H9 (cell line): ENCODE data around the gene PROCA1. TPM values are rescaled to one million over a fixed set of nuclear protein-coding genes. Genes with fewer than 3 reads are reported as not detected.

Source experiments
- DNase-seq: peaks from one replicate; pipeline ENCODE4 v3.0.0-alpha.2; 2017
- H2AFZ ChIP-seq: one replicate; pipeline ENCODE4 v1.6.1; 2013; ENCODE audit warnings: mild to moderate bottlenecking, low read length, control low read depth, moderate library complexity
- H2AK5ac ChIP-seq: 2 replicates; pipeline ENCODE4 v1.6.1; 2013; ENCODE audit warnings: low read length, control low read depth, mixed read lengths; ENCODE audit not compliant: insufficient read length
- H2BK120ac ChIP-seq: one replicate; pipeline ENCODE4 v1.6.1; 2013; ENCODE audit warnings: low read depth, mild to moderate bottlenecking, low read length, control low read depth, inconsistent platforms; ENCODE audit not compliant: poor library complexity, severe bottlenecking
- H2BK12ac ChIP-seq: 2 replicates; pipeline ENCODE4 v1.6.1; 2013; ENCODE audit warnings: low read length, control low read depth, mixed read lengths, low read depth; ENCODE audit not compliant: insufficient read length
- H2BK15ac ChIP-seq: 2 replicates; pipeline ENCODE4 v1.6.1; 2013; ENCODE audit warnings: low read depth, low read length, control low read depth
- H2BK20ac ChIP-seq: one replicate; pipeline ENCODE4 v1.6.1; 2013; ENCODE audit warnings: low read depth, mild to moderate bottlenecking, low read length, control low read depth, inconsistent platforms; ENCODE audit not compliant: poor library complexity, severe bottlenecking
- H2BK5ac ChIP-seq: 2 replicates; pipeline ENCODE4 v1.6.1; 2013; ENCODE audit warnings: low read length, control low read depth, mixed read lengths; ENCODE audit not compliant: insufficient read length
- H3K14ac ChIP-seq: 2 replicates; pipeline ENCODE4 v1.6.1; 2013; ENCODE audit warnings: low read length, control low read depth; ENCODE audit not compliant: insufficient read depth
- H3K18ac ChIP-seq: 2 replicates; pipeline ENCODE4 v1.6.1; 2013; ENCODE audit warnings: low read depth, mild to moderate bottlenecking, mixed read lengths, low read length, control low read depth; ENCODE audit not compliant: insufficient read length
- H3K23ac ChIP-seq: 2 replicates; pipeline ENCODE4 v1.6.1; 2013; ENCODE audit warnings: low read length, control low read depth, mixed read lengths, low read depth; ENCODE audit not compliant: insufficient read length
- H3K23me2 ChIP-seq: 2 replicates; pipeline ENCODE4 v1.6.1; 2013; ENCODE audit warnings: low read depth, mild to moderate bottlenecking, mixed read lengths, low read length, control low read depth; ENCODE audit not compliant: insufficient read length, poor library complexity, severe bottlenecking
- H3K27ac ChIP-seq: 2 replicates; pipeline ENCODE4 v1.5.1; 2013; ENCODE audit warnings: low read length, control low read depth, mixed read lengths, low read depth; ENCODE audit not compliant: insufficient read length
- H3K27me3 ChIP-seq: 2 replicates; pipeline ENCODE4 v1.6.1; 2013; ENCODE audit warnings: low read length, control low read depth, inconsistent platforms; ENCODE audit not compliant: insufficient read depth
- H3K4ac ChIP-seq: 2 replicates; pipeline ENCODE4 v1.6.1; 2013; ENCODE audit warnings: low read depth, mild to moderate bottlenecking, control low read depth, inconsistent platforms, low read length, moderate library complexity
- H3K4me1 ChIP-seq: 2 replicates; pipeline ENCODE4 v1.6.1; 2013; ENCODE audit warnings: low read length, control low read depth, inconsistent platforms; ENCODE audit not compliant: insufficient read depth
- H3K4me2 ChIP-seq: 2 replicates; pipeline ENCODE4 v1.6.1; 2013; ENCODE audit warnings: low read length, control low read depth, mixed read lengths; ENCODE audit not compliant: insufficient read length, insufficient read depth
- H3K56ac ChIP-seq: 2 replicates; pipeline ENCODE4 v1.6.1; 2013; ENCODE audit warnings: low read depth, mild to moderate bottlenecking, mixed read lengths, low read length, control low read depth; ENCODE audit not compliant: insufficient read length
- H3K79me1 ChIP-seq: 2 replicates; pipeline ENCODE4 v1.6.1; 2013; ENCODE audit warnings: low read depth, mild to moderate bottlenecking, moderate library complexity, low read length, control low read depth, inconsistent platforms; ENCODE audit not compliant: insufficient read depth, poor library complexity, severe bottlenecking
- H3K79me2 ChIP-seq: 2 replicates; pipeline ENCODE4 v1.6.1; 2013; ENCODE audit warnings: low read length, control low read depth, inconsistent platforms; ENCODE audit not compliant: insufficient read depth
- H3K9ac ChIP-seq: 2 replicates; pipeline ENCODE4 v1.6.1; 2013; ENCODE audit warnings: low read length, control low read depth, mixed read lengths; ENCODE audit not compliant: insufficient read length; ENCODE audit errors: extremely low read depth
- H3K9me3 ChIP-seq: one replicate; pipeline ENCODE4 v1.6.1; 2013; ENCODE audit warnings: low read depth, low read length, inconsistent platforms; ENCODE audit not compliant: control insufficient read depth
- H3T11ph ChIP-seq: one replicate; pipeline ENCODE4 v1.6.1; 2013; ENCODE audit warnings: mild to moderate bottlenecking, low read length, control low read depth, inconsistent platforms
- H4K20me1 ChIP-seq: one replicate; pipeline ENCODE4 v1.6.1; 2013; ENCODE audit not compliant: control insufficient read depth, insufficient read length, insufficient read depth
- H4K5ac ChIP-seq: 2 replicates; pipeline ENCODE4 v1.6.1; 2013; ENCODE audit warnings: low read depth, mild to moderate bottlenecking, mixed read lengths, low read length, control low read depth; ENCODE audit not compliant: insufficient read length
- H4K8ac ChIP-seq: replicated peaks from 2 replicates; pipeline ENCODE4 v1.6.1; 2013; ENCODE audit warnings: low read length, control low read depth, mixed read lengths, low read depth; ENCODE audit not compliant: insufficient read length
- H4K91ac ChIP-seq: 2 replicates; pipeline ENCODE4 v1.6.1; 2013; ENCODE audit warnings: low read depth, mild to moderate bottlenecking, moderate library complexity, mixed read lengths, low read length, control low read depth; ENCODE audit not compliant: insufficient read length
- H3K27ac Mint-ChIP-seq, 3 experiments: 2 replicates in 2 of 3; 3 replicates in 1 of 3; pipeline ENCODE4 v1.8.0; 2020 to 2021; ENCODE audit warnings: mixed read lengths in 3 of 3, mild to moderate bottlenecking in 1 of 3, moderate library complexity in 1 of 3
- H3K27me3 Mint-ChIP-seq: 2 replicates; pipeline ENCODE4 v1.8.0; 2021; ENCODE audit warnings: low read depth, mild to moderate bottlenecking, moderate library complexity, mixed read lengths
- H3K36me3 Mint-ChIP-seq, 3 experiments: 2 replicates in 2 of 3; 3 replicates in 1 of 3; pipeline ENCODE4 v1.8.0; 2020 to 2021; ENCODE audit warnings: low read depth in 3 of 3, mixed read lengths in 3 of 3; ENCODE audit not compliant: insufficient read depth in 1 of 3
- H3K4me1 Mint-ChIP-seq, 2 experiments: 2 replicates each; pipeline ENCODE4 v1.8.0; 2020; ENCODE audit warnings: mixed read lengths in 2 of 2
- H3K4me3 Mint-ChIP-seq, 2 experiments: 2 replicates in 1 of 2; 3 replicates in 1 of 2; pipeline ENCODE4 v1.8.0; 2020 to 2021; ENCODE audit warnings: mild to moderate bottlenecking in 2 of 2, mixed read lengths in 2 of 2, moderate library complexity in 1 of 2
- H3K9me3 Mint-ChIP-seq, 2 experiments: 2 replicates in 1 of 2; 3 replicates in 1 of 2; pipeline ENCODE4 v1.8.0; 2020; ENCODE audit warnings: mild to moderate bottlenecking in 2 of 2, mixed read lengths in 2 of 2, moderate library complexity in 1 of 2
- WGBS: extraction: QIAGEN DNeasy Blood & Tissue Kit; methylation state at CpG from one replicate; pipeline ENCODE4 v1.1.7; 2013; ENCODE audit warnings: missing lambda C conversion rate, low lambda C conversion rate, mixed read lengths; ENCODE audit not compliant: insufficient read length; ENCODE audit errors: extremely low coverage; 5-methylcytosine and 5-hydroxymethylcytosine counted together
- total RNA-seq: library from RNA; stranded (reverse); gene quantifications from 2 replicates; pipeline ENCODE4 v1.2.1, GENCODE V29; 2021
- TF ChIP-seq, protein P1 (sequence below): fragments of 200-600 bp; sonication (generic); conservative IDR thresholded peaks from 3 replicates; pipeline ENCODE4 v1.8.0; 2021; ENCODE audit warnings: antibody characterized with exemption, mild to moderate bottlenecking

Gene PROCA1
- total RNA-seq, 1 experiment from 2014 or later = 15.0 TPM

- H3K27ac ChIP-seq = no peak overlapping the region
- no peak for DNase-seq
- H4K5ac ChIP-seq = no peak overlapping the region
- H3K56ac ChIP-seq = no peak overlapping the region
- peaks cover 71 to 98% (median 95%) of the 10 kb centered on the region in 3 experiments; a peak in 6 of 7 replicates for H3K36me3 Mint-ChIP-seq
- no peaks in the 10 kb centered on the region for H3K27me3 Mint-ChIP-seq
- no peak overlapping the region for H2BK20ac ChIP-seq
- no peak overlapping the region for H3K14ac ChIP-seq
- no peaks in the 10 kb centered on the region for H4K20me1 ChIP-seq
- no peak overlapping the region for H3K23ac ChIP-seq
- H3K4me2 ChIP-seq = no peak overlapping the region
- no peak overlapping the region for H3K4me3 Mint-ChIP-seq
- no peaks in the 10 kb centered on the region for H3K9me3 Mint-ChIP-seq
- 0 out of 7 replicates have a peak overlapping the region, but pooled peaks of 1 of the 3 experiments have one; percentile 40 for H3K27ac Mint-ChIP-seq
- no peak overlapping the region for H3K18ac ChIP-seq
- no peaks in the 10 kb centered on the region for H3K23me2 ChIP-seq
- peaks cover 1% of the 10 kb centered on the region; the same call in 1 of the 2 replicates for H3K27me3 ChIP-seq
- no peak overlapping the region for H2AFZ ChIP-seq
- no peaks in the 10 kb centered on the region for H3K4me1 Mint-ChIP-seq
- H3K4ac ChIP-seq = no peak overlapping the region
- no peak overlapping the region for H4K91ac ChIP-seq
- no peaks in the 10 kb centered on the region for H3K79me2 ChIP-seq
- TF ChIP-seq, protein P1, sequence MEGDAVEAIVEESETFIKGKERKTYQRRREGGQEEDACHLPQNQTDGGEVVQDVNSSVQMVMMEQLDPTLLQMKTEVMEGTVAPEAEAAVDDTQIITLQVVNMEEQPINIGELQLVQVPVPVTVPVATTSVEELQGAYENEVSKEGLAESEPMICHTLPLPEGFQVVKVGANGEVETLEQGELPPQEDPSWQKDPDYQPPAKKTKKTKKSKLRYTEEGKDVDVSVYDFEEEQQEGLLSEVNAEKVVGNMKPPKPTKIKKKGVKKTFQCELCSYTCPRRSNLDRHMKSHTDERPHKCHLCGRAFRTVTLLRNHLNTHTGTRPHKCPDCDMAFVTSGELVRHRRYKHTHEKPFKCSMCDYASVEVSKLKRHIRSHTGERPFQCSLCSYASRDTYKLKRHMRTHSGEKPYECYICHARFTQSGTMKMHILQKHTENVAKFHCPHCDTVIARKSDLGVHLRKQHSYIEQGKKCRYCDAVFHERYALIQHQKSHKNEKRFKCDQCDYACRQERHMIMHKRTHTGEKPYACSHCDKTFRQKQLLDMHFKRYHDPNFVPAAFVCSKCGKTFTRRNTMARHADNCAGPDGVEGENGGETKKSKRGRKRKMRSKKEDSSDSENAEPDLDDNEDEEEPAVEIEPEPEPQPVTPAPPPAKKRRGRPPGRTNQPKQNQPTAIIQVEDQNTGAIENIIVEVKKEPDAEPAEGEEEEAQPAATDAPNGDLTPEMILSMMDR = no peak
- H3K79me1 ChIP-seq = no peaks in the 10 kb centered on the region
- no peak overlapping the region for H2BK12ac ChIP-seq
- H2AK5ac ChIP-seq = no peak overlapping the region
- H3K9me3 ChIP-seq = no peaks in the 10 kb centered on the region
- H2BK5ac ChIP-seq = no peak overlapping the region
- H2BK15ac ChIP-seq = no peak overlapping the region
- no peaks in the 10 kb centered on the region for H3K4me1 ChIP-seq
- H2BK120ac ChIP-seq = no peak overlapping the region
- H3T11ph ChIP-seq = no peak overlapping the region
- no CpG with 5 or more reads among the region's 5 CpGs for WGBS
- no peak overlapping the region for H4K8ac ChIP-seq
- H3K9ac ChIP-seq = no peak overlapping the region
These were observed 26.3 kb downstream of the PROCA1 start for GRCh38 chr17:28685366-28685765.
